HL-60 (cell line): ENCODE measurements around the gene NKAIN1.

ENCODE experiments used
- DNase-seq, 2 experiments: peaks; one replicate each; pipeline ENCODE4 v3.0.0-alpha.2; 2010 to 2020; ENCODE audit warnings: low read depth in 1 of 2, low spot score in 1 of 2
- H3K27ac ChIP-seq: fragments of 250-450 bp; sonication (Bioruptor Pico); replicated peaks from 2 replicates; pipeline ENCODE4 v1.5.1; 2020; ENCODE audit warnings: mild to moderate bottlenecking, moderate library complexity
- H3K27me3 ChIP-seq: fragments of 250-450 bp; sonication (Bioruptor Pico); 2 replicates; pipeline ENCODE4 v1.5.1; 2021; ENCODE audit warnings: mild to moderate bottlenecking, moderate library complexity; ENCODE audit not compliant: insufficient read depth, poor library complexity, severe bottlenecking
- H3K4me3 ChIP-seq: replicated peaks from 2 replicates; pipeline ENCODE4 v1.5.1; 2011; ENCODE audit warnings: mild to moderate bottlenecking, control low read depth, low read length; ENCODE audit not compliant: insufficient read depth
- GABPA ChIP-seq: IDR thresholded peaks from 2 replicates; pipeline ENCODE4 v1.6.1; 2012; ENCODE audit warnings: low read depth
- POLR2AphosphoS5 ChIP-seq: IDR thresholded peaks from 2 replicates; pipeline ENCODE4 v1.6.1; 2012; ENCODE audit warnings: low read depth
- SPI1 ChIP-seq: IDR thresholded peaks from 2 replicates; pipeline ENCODE4 v1.6.1; 2012; ENCODE audit warnings: low read depth, mild to moderate bottlenecking, borderline replicate concordance
- TF ChIP-seq, protein P1 (sequence below): IDR thresholded peaks from 2 replicates; pipeline ENCODE4 v1.6.1; 2012; ENCODE audit warnings: low read depth; ENCODE audit not compliant: insufficient replicate concordance
- TF ChIP-seq, protein P2 (sequence below): IDR thresholded peaks from one replicate; pipeline ENCODE4 v1.5.1; 2011; ENCODE audit warnings: low read length, control low read depth, inconsistent platforms; ENCODE audit not compliant: insufficient read depth

The NKAIN1 gene

DNA sequence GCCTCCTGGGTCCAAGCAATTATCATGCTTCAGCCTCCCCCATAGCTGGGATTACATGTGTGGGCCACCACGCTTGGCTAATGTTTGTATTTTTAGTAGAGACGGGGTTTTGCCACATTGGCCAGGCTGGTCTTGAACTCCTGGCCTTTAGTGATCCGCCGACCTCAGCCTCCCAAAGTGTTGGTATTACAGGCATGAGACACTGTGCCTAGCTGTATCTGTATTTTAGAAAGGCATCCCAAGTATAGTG is 69.3 kb downstream of the NKAIN1 start:
- no peak for DNase-seq
- H3K27ac ChIP-seq: no peak overlapping the region
- TF ChIP-seq GABPA (no peak), POLR2AphosphoS5 (no peak)

DNA sequence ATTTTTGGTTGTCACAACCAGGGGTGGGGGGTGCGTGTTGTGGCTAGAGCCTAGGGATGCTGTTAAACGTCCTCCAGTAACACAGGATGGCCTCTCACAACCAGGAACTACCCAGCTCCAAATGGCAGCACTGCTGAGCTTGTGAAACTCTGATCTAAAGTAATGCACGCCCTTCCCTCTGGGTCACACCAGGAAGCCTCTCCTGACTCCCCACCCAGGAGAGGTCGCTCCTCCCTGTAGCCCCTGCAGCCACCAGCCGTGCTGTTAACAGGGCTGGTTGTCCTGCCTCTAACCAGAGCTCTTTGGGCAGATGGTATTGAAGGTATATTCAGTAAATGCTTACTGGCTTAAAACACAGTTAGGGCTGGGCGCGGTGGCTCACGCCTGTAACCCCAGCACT is 73.2 kb downstream of the NKAIN1 start:
- DNase-seq: no peak
- no peaks in the 10 kb centered on the region for H3K27me3 ChIP-seq
- no peak overlapping the region for H3K4me3 ChIP-seq
- no peak overlapping the region for H3K27ac ChIP-seq
- TF ChIP-seq, protein P1, sequence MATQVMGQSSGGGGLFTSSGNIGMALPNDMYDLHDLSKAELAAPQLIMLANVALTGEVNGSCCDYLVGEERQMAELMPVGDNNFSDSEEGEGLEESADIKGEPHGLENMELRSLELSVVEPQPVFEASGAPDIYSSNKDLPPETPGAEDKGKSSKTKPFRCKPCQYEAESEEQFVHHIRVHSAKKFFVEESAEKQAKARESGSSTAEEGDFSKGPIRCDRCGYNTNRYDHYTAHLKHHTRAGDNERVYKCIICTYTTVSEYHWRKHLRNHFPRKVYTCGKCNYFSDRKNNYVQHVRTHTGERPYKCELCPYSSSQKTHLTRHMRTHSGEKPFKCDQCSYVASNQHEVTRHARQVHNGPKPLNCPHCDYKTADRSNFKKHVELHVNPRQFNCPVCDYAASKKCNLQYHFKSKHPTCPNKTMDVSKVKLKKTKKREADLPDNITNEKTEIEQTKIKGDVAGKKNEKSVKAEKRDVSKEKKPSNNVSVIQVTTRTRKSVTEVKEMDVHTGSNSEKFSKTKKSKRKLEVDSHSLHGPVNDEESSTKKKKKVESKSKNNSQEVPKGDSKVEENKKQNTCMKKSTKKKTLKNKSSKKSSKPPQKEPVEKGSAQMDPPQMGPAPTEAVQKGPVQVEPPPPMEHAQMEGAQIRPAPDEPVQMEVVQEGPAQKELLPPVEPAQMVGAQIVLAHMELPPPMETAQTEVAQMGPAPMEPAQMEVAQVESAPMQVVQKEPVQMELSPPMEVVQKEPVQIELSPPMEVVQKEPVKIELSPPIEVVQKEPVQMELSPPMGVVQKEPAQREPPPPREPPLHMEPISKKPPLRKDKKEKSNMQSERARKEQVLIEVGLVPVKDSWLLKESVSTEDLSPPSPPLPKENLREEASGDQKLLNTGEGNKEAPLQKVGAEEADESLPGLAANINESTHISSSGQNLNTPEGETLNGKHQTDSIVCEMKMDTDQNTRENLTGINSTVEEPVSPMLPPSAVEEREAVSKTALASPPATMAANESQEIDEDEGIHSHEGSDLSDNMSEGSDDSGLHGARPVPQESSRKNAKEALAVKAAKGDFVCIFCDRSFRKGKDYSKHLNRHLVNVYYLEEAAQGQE: no peak
- TF ChIP-seq SPI1 (no peak), POLR2AphosphoS5 (no peak), GABPA (no peak)
- TF ChIP-seq, protein P2, sequence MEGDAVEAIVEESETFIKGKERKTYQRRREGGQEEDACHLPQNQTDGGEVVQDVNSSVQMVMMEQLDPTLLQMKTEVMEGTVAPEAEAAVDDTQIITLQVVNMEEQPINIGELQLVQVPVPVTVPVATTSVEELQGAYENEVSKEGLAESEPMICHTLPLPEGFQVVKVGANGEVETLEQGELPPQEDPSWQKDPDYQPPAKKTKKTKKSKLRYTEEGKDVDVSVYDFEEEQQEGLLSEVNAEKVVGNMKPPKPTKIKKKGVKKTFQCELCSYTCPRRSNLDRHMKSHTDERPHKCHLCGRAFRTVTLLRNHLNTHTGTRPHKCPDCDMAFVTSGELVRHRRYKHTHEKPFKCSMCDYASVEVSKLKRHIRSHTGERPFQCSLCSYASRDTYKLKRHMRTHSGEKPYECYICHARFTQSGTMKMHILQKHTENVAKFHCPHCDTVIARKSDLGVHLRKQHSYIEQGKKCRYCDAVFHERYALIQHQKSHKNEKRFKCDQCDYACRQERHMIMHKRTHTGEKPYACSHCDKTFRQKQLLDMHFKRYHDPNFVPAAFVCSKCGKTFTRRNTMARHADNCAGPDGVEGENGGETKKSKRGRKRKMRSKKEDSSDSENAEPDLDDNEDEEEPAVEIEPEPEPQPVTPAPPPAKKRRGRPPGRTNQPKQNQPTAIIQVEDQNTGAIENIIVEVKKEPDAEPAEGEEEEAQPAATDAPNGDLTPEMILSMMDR: no peak

More for the DNA sequence above, 69.3 kb downstream of the NKAIN1 start:
- Histone ChIP-seq H3K27me3 (no peaks in the 10 kb centered on the region), H3K4me3 (no peak overlapping the region)

DNA sequence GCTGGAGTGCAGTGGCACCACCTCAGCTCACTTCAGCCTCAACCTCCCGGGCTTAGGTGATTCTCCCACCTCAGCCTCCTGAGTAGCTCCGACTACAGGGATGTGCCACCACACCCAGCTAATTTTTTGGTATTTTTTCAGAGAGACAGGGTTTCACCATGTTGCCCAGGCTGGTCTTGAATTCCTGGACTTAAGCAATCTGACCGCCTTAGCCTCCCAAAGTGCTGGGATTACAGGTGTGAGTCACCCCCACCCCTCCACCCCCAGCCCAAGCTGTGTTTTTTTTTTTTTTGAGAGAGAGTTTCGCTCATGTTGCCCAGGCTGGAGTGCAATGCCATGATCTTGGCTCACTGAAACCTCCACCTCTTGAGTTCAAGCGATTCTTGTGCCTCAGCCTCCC is 75.4 kb downstream of the NKAIN1 start:
- H3K4me3 ChIP-seq: no peak overlapping the region
- DNase-seq: no peak
- no peak overlapping the region for H3K27ac ChIP-seq
- no peaks in the 10 kb centered on the region for H3K27me3 ChIP-seq
- TF ChIP-seq, protein P2: no peak

DNA sequence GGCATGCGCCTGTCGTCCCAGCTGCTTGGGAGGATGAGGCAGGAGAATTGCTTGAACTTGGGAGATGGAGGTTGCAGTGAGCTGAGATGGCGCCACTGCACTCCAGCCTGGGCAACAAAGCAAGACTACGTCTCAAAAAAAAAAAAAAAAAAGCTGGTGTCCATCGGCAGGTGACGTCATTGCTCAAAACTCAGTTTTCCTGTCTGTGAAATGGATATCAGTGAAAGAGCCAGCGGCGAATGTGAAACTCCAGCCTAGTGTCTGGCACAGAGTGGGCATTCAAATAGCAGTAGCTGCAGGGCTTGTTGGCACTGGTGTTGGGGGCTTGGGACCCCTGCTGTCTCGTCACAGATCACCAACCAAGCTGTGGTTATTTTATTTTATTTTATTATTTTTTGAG is 75.8 kb downstream of the NKAIN1 start:
- DNase-seq: no peak
- Histone ChIP-seq H3K27me3 (no peaks in the 10 kb centered on the region), H3K4me3 (no peak overlapping the region), H3K27ac (no peak overlapping the region)
- TF ChIP-seq, protein P2: no peak
- TF ChIP-seq SPI1 (no peak), GABPA (no peak), POLR2AphosphoS5 (no peak)
- TF ChIP-seq, protein P1: no peak
